BJ (cell line): Measurements from ENCODE around the gene HOXB4. TPM values are rescaled to one million over a fixed set of nuclear protein-coding genes. Genes with fewer than 3 reads are reported as not detected.

Experiments used
- CTCF ChIA-PET: fragments of 350-600 bp; formaldehyde crosslinking; extraction: SDS; loops from one replicate; lab custom pipeline; 2021; ENCODE audit warnings: antibody characterized with exemption, inconsistent platforms; lab: Yijun Ruan, JAX
- POLR2A ChIA-PET: fragments of 300-600 bp; sonication (Branson Sonifier 250); formaldehyde crosslinking; extraction: SDS; loops from one replicate; lab custom pipeline; 2021; ENCODE audit warnings: antibody characterized with exemption; lab: Charles Lee
- DNase-seq: peaks from one replicate; pipeline ENCODE4 v3.0.0-alpha.2; 2011; ENCODE audit warnings: low read depth
- H3K27me3 ChIP-seq: 2 replicates; pipeline ENCODE4 v1.6.0; 2011; ENCODE audit warnings: low read length; ENCODE audit not compliant: control insufficient read depth, insufficient read depth
- H3K36me3 ChIP-seq: 2 replicates; pipeline ENCODE4 v1.5.1; 2011; ENCODE audit warnings: low read length; ENCODE audit not compliant: control insufficient read depth, insufficient read depth
- H3K4me3 ChIP-seq: 2 replicates; pipeline ENCODE4 v1.5.1; 2011; ENCODE audit warnings: low read depth, mild to moderate bottlenecking, control low read depth, low read length
- polyA plus RNA-seq: library from polyadenylated mRNA; depleted of rRNA; stranded (reverse); fragments of >200 nt; gene quantifications from 2 replicates; pipeline ENCODE4 v1.2.3, GENCODE V29; 2011
- TF ChIP-seq, protein P1 (sequence below): IDR thresholded peaks from 2 replicates; pipeline ENCODE4 v1.5.1; 2011; ENCODE audit warnings: low read depth, mild to moderate bottlenecking, control low read depth, inconsistent platforms, low read length, moderate library complexity; ENCODE audit not compliant: insufficient read depth

The HOXB4 gene
- polyA plus RNA-seq, 1 experiment = not detected

DNA sequence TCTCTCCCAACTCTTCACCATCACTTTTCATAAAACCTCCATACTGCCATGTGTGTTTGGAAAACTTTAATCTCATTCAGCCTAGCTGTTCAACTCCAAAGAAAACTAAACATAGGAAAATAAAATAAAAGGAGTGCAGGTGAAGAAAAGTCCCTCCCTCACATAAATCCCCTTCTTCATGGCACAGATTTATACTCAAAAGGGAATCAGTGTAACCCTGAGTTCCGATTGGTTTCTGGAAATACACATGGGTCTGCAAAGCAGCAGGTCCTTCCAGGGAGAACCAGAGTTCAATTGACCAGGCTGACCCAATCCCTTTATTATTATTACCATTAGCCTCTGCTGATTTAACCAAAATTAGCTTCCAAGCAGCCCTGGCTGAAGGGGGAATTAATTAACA is 24.3 kb downstream of the HOXB4 start:
- ChIA-PET CTCF (interaction anchor here (0.6 kb wide), 2 partner anchors 15 to 68 kb away, joined by 3 read pairs; no protein-coding TSS in a partner anchor), POLR2A (no interaction called here)
- no peak for DNase-seq
- no peak overlapping the region for H3K4me3 ChIP-seq
- peaks cover 32% of the 10 kb centered on the region for H3K27me3 ChIP-seq
- TF ChIP-seq, protein P1, sequence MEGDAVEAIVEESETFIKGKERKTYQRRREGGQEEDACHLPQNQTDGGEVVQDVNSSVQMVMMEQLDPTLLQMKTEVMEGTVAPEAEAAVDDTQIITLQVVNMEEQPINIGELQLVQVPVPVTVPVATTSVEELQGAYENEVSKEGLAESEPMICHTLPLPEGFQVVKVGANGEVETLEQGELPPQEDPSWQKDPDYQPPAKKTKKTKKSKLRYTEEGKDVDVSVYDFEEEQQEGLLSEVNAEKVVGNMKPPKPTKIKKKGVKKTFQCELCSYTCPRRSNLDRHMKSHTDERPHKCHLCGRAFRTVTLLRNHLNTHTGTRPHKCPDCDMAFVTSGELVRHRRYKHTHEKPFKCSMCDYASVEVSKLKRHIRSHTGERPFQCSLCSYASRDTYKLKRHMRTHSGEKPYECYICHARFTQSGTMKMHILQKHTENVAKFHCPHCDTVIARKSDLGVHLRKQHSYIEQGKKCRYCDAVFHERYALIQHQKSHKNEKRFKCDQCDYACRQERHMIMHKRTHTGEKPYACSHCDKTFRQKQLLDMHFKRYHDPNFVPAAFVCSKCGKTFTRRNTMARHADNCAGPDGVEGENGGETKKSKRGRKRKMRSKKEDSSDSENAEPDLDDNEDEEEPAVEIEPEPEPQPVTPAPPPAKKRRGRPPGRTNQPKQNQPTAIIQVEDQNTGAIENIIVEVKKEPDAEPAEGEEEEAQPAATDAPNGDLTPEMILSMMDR = no peak
- no peaks in the 10 kb centered on the region for H3K36me3 ChIP-seq

DNA sequence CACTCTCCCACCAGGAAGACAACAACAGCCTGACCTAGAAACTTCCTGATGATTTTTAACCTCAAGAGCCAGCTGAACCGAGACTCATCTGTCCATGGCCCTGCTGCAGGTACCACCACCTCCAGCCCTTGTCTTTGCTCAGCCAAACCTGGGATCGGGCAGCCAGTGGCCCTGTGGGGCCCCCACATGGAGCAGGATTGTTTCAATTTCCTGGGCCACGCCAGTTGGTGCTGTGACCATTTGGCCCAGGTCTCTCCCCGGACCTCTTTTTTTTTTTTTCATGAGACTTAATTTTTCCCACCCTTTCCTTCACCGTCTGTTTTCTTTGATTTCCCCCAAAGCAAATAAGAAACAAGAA is 25.0 kb downstream of the HOXB4 start:
- ChIA-PET POLR2A (no interaction called here), CTCF (interaction anchor here (0.6 kb wide), 1 partner anchor 15 kb away, joined by 3 read pairs; no protein-coding TSS in a partner anchor)
- peaks cover 30% of the 10 kb centered on the region for H3K27me3 ChIP-seq
- DNase-seq = no peak
- TF ChIP-seq, protein P1 = no peak
- H3K36me3 ChIP-seq = no peaks in the 10 kb centered on the region
- no peak overlapping the region for H3K4me3 ChIP-seq

DNA sequence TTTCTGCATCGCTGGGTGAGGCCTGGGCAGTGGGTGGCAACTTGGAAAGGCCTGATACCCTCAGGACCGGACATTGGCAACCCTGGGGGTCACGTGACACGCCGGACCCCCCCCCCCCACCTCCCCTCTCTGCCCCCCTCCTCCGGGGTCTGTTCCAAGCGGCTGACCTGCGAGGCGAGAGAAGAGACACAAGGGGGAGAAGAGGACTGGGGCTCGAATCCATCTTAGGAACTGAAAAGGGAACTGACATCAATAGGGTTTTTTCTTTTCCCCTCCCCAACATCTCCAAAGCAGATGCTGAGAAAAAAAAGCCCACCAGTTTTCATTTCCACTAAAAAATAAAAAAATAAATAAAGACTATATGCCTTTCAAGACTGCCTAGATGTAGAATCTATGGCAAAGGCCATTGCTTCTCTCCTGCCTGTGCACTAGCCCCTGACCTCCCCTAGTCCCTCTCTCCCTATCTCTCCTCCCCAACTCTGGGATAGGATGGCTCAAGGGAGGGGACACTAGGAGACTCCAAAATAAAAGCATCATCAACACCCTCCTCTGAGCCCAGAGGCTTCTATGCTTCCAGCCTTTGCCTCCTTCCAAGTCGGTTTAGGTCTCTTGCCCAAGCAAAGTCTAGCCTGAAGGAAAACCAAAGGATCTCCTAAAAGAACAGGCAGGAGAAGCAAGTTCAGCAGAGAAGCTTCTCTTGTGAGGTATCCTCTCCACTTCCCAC is 25.5 kb downstream of the HOXB4 start:
- TF ChIP-seq, protein P1 = no peak
- CTCF ChIA-PET = no interaction called here
- POLR2A ChIA-PET = no interaction called here
- Histone ChIP-seq H3K4me3 (no peak overlapping the region), H3K27me3 (peaks cover 29% of the 10 kb centered on the region), H3K36me3 (no peaks in the 10 kb centered on the region)
- no peak for DNase-seq

DNA sequence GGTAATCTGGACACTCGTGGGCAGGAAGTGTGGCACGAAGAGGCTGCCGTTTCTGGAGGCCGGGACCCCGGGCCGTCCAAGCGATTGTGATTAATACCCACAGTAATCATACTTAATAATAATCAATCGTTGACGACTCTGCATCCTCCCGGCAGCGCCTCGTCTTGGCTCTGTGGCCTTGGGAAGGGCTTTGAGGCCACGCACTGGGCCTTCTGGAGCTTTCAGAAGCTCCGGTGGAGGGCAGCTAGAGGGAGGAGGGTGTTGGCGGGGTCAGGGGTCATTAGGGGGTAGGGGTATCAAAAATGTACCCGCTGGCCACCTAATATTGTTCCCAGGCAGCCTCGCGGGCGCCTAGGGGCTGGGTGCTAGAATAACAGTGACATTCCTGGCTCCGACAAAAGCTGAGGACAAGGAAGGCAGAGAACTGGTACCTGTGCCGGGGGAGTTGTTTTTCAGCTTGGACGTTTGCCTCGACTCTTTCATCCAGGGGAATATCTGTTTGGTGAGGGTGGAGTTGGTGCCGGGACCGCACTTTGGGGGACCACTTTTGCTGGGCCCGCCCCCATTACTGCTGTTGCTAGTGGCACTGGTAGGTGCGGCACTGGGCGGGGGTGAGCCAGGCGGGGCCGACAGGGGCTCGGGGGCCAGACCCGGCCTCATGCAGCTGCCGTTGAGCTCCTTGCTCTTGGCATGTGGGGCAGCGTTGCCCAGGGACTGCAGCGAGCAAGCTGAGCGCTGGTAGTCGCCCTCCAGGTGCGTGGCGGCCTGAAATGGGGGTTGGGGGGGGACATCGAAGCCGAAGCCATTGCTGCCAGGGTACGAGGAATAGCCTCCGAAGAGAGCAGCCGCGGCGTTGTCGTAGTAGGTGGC is 26.3 kb downstream of the HOXB4 start:
- ChIA-PET POLR2A (no interaction called here), CTCF (no interaction called here)
- TF ChIP-seq, protein P1 = no peak
- H3K27me3 ChIP-seq = peaks cover 24% of the 10 kb centered on the region
- H3K4me3 ChIP-seq = no peak overlapping the region
- no peak for DNase-seq
- no peaks in the 10 kb centered on the region for H3K36me3 ChIP-seq

DNA sequence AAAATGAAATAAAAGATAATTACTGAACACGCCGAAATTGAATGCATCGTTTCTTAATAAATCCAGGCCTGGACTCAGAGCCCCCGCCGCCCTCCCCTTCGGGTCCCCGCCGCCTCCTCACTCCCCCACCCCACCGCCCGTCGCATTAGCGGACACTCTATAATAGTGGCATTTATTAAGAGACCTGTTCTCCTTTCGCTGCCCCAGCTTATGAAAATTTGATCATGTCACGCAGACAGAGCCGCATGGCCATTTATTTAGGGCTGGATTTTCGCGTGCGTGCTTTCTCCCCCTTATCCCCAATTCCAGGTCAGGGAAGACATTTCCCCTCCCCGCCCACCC is 27.0 kb downstream of the HOXB4 start:
- TF ChIP-seq, protein P1 = no peak
- H3K4me3 ChIP-seq = no peak overlapping the region
- ChIA-PET CTCF (no interaction called here), POLR2A (no interaction called here)
- no peaks in the 10 kb centered on the region for H3K36me3 ChIP-seq
- DNase-seq = no peak
- H3K27me3 ChIP-seq = peaks cover 23% of the 10 kb centered on the region
